Astrocyte (in vitro differentiated cells and primary cell): ENCODE data around the gene PPRC1. TPM values are rescaled to one million over a fixed set of nuclear protein-coding genes. Genes with fewer than 3 reads are reported as not detected.
A peak's percentile ranks its signal among the peaks of the same experiment; 100 is the strongest.

Source experiments
- DNase-seq: peaks from one replicate; pipeline ENCODE4 v3.0.0-alpha.2; 2010; ENCODE audit warnings: low read depth
- FAIRE-seq: peaks from 2 replicates; lab custom pipeline; 2011; peaks lifted over from hg19 to GRCh38; lab: Jason Lieb, UNC
- H2AFZ ChIP-seq: 2 replicates; pipeline ENCODE4 v1.6.0; 2012; ENCODE audit warnings: low read depth, low read length, inconsistent platforms
- H3K27ac ChIP-seq: 2 replicates; pipeline ENCODE4 v1.5.1; 2011; ENCODE audit warnings: low read depth, low read length, inconsistent platforms
- H3K27me3 ChIP-seq: 2 replicates; pipeline ENCODE4 v1.6.0; 2011; ENCODE audit warnings: low read length, inconsistent platforms; ENCODE audit not compliant: insufficient read depth
- H3K36me3 ChIP-seq: 2 replicates; pipeline ENCODE4 v1.5.1; 2011; ENCODE audit warnings: low read length, inconsistent platforms; ENCODE audit not compliant: insufficient read depth
- H3K4me1 ChIP-seq: 2 replicates; pipeline ENCODE4 v1.5.1; 2011; ENCODE audit warnings: low read length, inconsistent platforms; ENCODE audit not compliant: insufficient read depth
- H3K4me2 ChIP-seq: 2 replicates; pipeline ENCODE4 v1.6.0; 2012; ENCODE audit warnings: low read length, inconsistent platforms
- H3K4me3 ChIP-seq: 2 replicates; pipeline ENCODE4 v1.5.1; 2011; ENCODE audit warnings: low read depth, mild to moderate bottlenecking, low read length, inconsistent platforms; ENCODE audit not compliant: insufficient read depth
- H3K79me2 ChIP-seq: 2 replicates; pipeline ENCODE4 v1.6.0; 2012; ENCODE audit warnings: mild to moderate bottlenecking, low read length, inconsistent platforms; ENCODE audit not compliant: insufficient read depth
- H3K9ac ChIP-seq: 2 replicates; pipeline ENCODE4 v1.6.0; 2012; ENCODE audit warnings: mild to moderate bottlenecking, low read length, inconsistent platforms
- H3K9me3 ChIP-seq: 2 replicates; pipeline ENCODE4 v1.5.1; 2012; ENCODE audit warnings: low read depth, mild to moderate bottlenecking, low read length, inconsistent platforms; ENCODE audit not compliant: insufficient read depth
- H4K20me1 ChIP-seq: 2 replicates; pipeline ENCODE4 v1.6.0; 2012; ENCODE audit warnings: low read length, inconsistent platforms; ENCODE audit not compliant: insufficient read depth
- H3K27ac Mint-ChIP-seq: one replicate; pipeline ENCODE4 v1.8.0; 2021; ENCODE audit warnings: mild to moderate bottlenecking, mixed read lengths; ENCODE audit not compliant: unreplicated experiment
- H3K27me3 Mint-ChIP-seq: one replicate; pipeline ENCODE4 v1.8.0; 2021; ENCODE audit warnings: low read depth, mixed read lengths; ENCODE audit not compliant: unreplicated experiment
- H3K36me3 Mint-ChIP-seq: one replicate; pipeline ENCODE4 v1.8.0; 2021; ENCODE audit warnings: low read depth, mixed read lengths; ENCODE audit not compliant: unreplicated experiment
- H3K4me1 Mint-ChIP-seq: one replicate; pipeline ENCODE4 v1.8.0; 2021; ENCODE audit warnings: low read depth, mixed read lengths; ENCODE audit not compliant: unreplicated experiment
- H3K4me3 Mint-ChIP-seq: one replicate; pipeline ENCODE4 v1.8.0; 2021; ENCODE audit warnings: mild to moderate bottlenecking, moderate library complexity, mixed read lengths; ENCODE audit not compliant: unreplicated experiment
- H3K9me3 Mint-ChIP-seq: one replicate; pipeline ENCODE4 v1.8.0; 2021; ENCODE audit warnings: mild to moderate bottlenecking, mixed read lengths; ENCODE audit not compliant: unreplicated experiment
- EZH2 ChIP-seq: IDR thresholded peaks from 2 replicates; pipeline ENCODE4 v1.6.1; 2012; ENCODE audit warnings: mild to moderate bottlenecking, low read length, inconsistent platforms; ENCODE audit not compliant: insufficient read depth
- total RNA-seq: library from RNA; stranded (reverse); gene quantifications from 2 replicates; pipeline ENCODE4 v1.2.1, GENCODE V29; 2021
- TF ChIP-seq, protein P1 (sequence below): IDR thresholded peaks from 2 replicates; pipeline ENCODE4 v1.5.1; 2011; ENCODE audit warnings: low read depth, mild to moderate bottlenecking, inconsistent platforms, low read length, moderate library complexity; ENCODE audit not compliant: insufficient read depth

Gene PPRC1
- total RNA-seq, 1 donor from 2014 or later = 56.9 TPM

DNA sequence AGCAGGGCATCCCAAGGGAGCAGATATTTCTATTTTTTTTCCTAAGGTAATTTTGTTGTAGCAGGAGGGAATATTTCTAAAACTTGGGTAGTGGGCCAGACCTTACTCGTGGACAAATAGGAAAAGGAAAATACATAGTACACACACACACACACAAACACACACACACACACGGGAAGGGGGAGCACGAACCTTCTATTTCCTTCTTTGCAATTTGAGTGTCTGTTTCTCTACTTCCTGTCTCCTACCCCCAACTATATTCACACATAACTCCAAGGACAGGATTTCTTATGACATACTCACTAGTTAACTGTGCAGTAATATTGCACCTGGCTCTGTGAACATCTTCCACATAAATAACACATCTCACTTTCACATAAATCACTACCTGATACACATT, 17.1 kb upstream of the PPRC1 start:
- Histone ChIP-seq H3K9me3 (no peaks in the 10 kb centered on the region), H3K4me1 (peaks cover 58% of the 10 kb centered on the region), H3K4me2 (peak overlapping the region; percentile 87), H3K9ac (peak overlapping the region; percentile 73), H2AFZ (no peak overlapping the region), H3K27me3 (no peaks in the 10 kb centered on the region), H3K4me3 (no peak overlapping the region), H3K27ac (peak overlapping the region; percentile 45), H4K20me1 (peaks cover 41% of the 10 kb centered on the region), H3K36me3 (peaks cover 4% of the 10 kb centered on the region), H3K79me2 (peaks cover 88% of the 10 kb centered on the region)
- DNase-seq (no peak), FAIRE-seq (no peak)
- peaks cover 9% of the 10 kb centered on the region for H3K36me3 Mint-ChIP-seq
- H3K27me3 Mint-ChIP-seq = no peaks in the 10 kb centered on the region
- peaks cover 46% of the 10 kb centered on the region for H3K4me1 Mint-ChIP-seq
- H3K4me3 Mint-ChIP-seq = peak overlapping the region; percentile 88
- H3K9me3 Mint-ChIP-seq = no peaks in the 10 kb centered on the region
- peak overlapping the region; percentile 92 for H3K27ac Mint-ChIP-seq
- TF ChIP-seq, protein P1, sequence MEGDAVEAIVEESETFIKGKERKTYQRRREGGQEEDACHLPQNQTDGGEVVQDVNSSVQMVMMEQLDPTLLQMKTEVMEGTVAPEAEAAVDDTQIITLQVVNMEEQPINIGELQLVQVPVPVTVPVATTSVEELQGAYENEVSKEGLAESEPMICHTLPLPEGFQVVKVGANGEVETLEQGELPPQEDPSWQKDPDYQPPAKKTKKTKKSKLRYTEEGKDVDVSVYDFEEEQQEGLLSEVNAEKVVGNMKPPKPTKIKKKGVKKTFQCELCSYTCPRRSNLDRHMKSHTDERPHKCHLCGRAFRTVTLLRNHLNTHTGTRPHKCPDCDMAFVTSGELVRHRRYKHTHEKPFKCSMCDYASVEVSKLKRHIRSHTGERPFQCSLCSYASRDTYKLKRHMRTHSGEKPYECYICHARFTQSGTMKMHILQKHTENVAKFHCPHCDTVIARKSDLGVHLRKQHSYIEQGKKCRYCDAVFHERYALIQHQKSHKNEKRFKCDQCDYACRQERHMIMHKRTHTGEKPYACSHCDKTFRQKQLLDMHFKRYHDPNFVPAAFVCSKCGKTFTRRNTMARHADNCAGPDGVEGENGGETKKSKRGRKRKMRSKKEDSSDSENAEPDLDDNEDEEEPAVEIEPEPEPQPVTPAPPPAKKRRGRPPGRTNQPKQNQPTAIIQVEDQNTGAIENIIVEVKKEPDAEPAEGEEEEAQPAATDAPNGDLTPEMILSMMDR = no peak

- Histone ChIP-seq H4K20me1 (peaks cover 32% of the 10 kb centered on the region), H3K9ac (no peak overlapping the region), H3K4me1 (peaks cover 67% of the 10 kb centered on the region), H3K4me3 (no peak overlapping the region), H3K4me2 (peak overlapping the region; percentile 99), H2AFZ (no peak overlapping the region), H3K79me2 (peaks cover 80% of the 10 kb centered on the region), H3K9me3 (no peaks in the 10 kb centered on the region), H3K36me3 (no peaks in the 10 kb centered on the region), H3K27me3 (no peaks in the 10 kb centered on the region), H3K27ac (peak overlapping the region; percentile 52)
- DNase-seq (no peak), FAIRE-seq (no peak)
- Mint-ChIP-seq H3K9me3 (no peaks in the 10 kb centered on the region), H3K4me3 (peak overlapping the region; percentile 66), H3K4me1 (peaks cover 46% of the 10 kb centered on the region), H3K36me3 (peaks cover 7% of the 10 kb centered on the region), H3K27ac (peak overlapping the region; percentile 70), H3K27me3 (no peaks in the 10 kb centered on the region)
- no peak for TF ChIP-seq EZH2
- TF ChIP-seq, protein P1 = no peak
These were observed 16.2 kb upstream of the PPRC1 start for GRCh38 chr10:102116656-102117055.

DNA sequence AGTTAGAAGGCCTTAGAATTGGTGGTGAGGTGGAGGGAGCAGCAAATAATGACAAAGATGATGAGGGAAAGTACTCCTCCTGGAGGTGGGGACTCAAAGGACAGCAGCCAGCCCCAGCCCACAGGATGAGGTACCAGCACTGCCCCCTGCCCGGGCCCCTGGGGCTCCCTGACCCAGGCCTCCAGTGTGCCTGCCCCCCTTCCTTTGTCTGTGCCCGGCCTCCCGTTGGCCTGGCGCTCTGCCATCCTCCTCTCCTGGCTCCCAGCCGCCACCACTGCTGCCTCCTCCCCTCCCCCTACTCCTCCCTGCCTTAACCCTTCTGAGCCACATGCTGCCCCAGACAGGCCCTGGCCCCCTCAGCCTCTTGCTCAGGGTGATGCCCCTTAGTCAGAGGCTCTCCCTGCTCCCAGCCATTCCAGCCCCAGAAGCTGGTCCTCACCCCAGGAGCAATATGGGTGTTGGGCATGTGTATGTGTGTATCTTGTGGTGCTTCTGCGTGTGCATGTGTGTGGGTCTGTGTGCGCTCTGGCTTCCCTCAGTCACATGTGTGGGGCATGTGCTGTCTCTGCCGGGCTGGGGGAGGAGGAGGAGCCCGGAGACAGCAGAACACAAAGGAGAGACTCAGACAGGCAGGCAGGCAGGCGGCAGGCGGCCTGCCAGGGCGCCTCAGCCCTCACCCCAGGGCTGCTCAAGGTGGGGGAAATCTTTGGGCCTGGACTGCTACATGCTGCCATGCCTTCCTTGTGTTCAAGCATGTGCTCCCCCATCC, 15.3 kb upstream of the PPRC1 start:
- H3K9ac ChIP-seq = peak overlapping the region; percentile 89
- H3K27ac ChIP-seq = peak overlapping the region; percentile 52
- H3K27me3 ChIP-seq = no peaks in the 10 kb centered on the region
- Mint-ChIP-seq H3K4me1 (peaks cover 50% of the 10 kb centered on the region), H3K9me3 (no peaks in the 10 kb centered on the region), H3K27ac (peak overlapping the region; percentile 95), H3K4me3 (peak overlapping the region; percentile 91), H3K27me3 (no peaks in the 10 kb centered on the region), H3K36me3 (peaks cover 4% of the 10 kb centered on the region)
- H3K79me2 ChIP-seq = peaks cover 70% of the 10 kb centered on the region
- no peak for FAIRE-seq
- H3K4me1 ChIP-seq = peaks cover 67% of the 10 kb centered on the region
- H3K9me3 ChIP-seq = no peaks in the 10 kb centered on the region
- peak overlapping the region; percentile 19 for H3K4me3 ChIP-seq
- no peaks in the 10 kb centered on the region for H3K36me3 ChIP-seq
- H4K20me1 ChIP-seq = peaks cover 23% of the 10 kb centered on the region
- peak; percentile 48 for DNase-seq
- H3K4me2 ChIP-seq = peak overlapping the region; percentile 99
- no peak overlapping the region for H2AFZ ChIP-seq
- TF ChIP-seq, protein P1 = peak; percentile 11
- no peak for TF ChIP-seq EZH2
